Fibroblast of lung (primary cell): ENCODE measurements around the gene IKBKE. TPM values are rescaled to one million over a fixed set of nuclear protein-coding genes. Genes with fewer than 3 reads are reported as not detected.

ENCODE experiments used
- DNase-seq, 2 donors: peaks; one replicate each; pipeline versions ENCODE4 v3.0.0 to v3.0.0-alpha.2; 2010; ENCODE audit warnings: low read depth in 2 of 2
- H2AFZ ChIP-seq: 2 replicates; pipeline ENCODE4 v1.5.1; 2012; ENCODE audit warnings: low read length, control low read depth, inconsistent platforms
- H3K27ac ChIP-seq: 2 replicates; pipeline ENCODE4 v1.5.1; 2011; ENCODE audit warnings: low read length, control low read depth; ENCODE audit not compliant: insufficient read depth
- H3K27me3 ChIP-seq: 2 replicates; pipeline ENCODE4 v1.5.1; 2011; ENCODE audit warnings: mild to moderate bottlenecking, low read length; ENCODE audit not compliant: control insufficient read depth, insufficient read depth
- H3K36me3 ChIP-seq: 2 replicates; pipeline ENCODE4 v1.5.1; 2011; ENCODE audit warnings: low read length; ENCODE audit not compliant: control insufficient read depth, insufficient read depth
- H3K4me1 ChIP-seq: 2 replicates; pipeline ENCODE4 v1.5.1; 2011; ENCODE audit warnings: low read length; ENCODE audit not compliant: control insufficient read depth, insufficient read depth; ENCODE audit errors: extremely low read depth
- H3K4me2 ChIP-seq: 2 replicates; pipeline ENCODE4 v1.5.1; 2011; ENCODE audit warnings: low read length, control low read depth; ENCODE audit not compliant: insufficient read depth; ENCODE audit errors: extremely low read depth
- H3K4me3 ChIP-seq, 4 experiments: fragments of 200-600 bp in 1 of 4; sonication (generic) in 1 of 4; replicated peaks in 1 of 4; 2 replicates each; pipeline ENCODE4 v1.5.1; 2011 to 2016; ENCODE audit warnings: low read length in 4 of 4, low read depth in 3 of 4, mild to moderate bottlenecking in 3 of 4, control low read depth in 2 of 4, inconsistent platforms in 1 of 4, mixed read lengths in 1 of 4; ENCODE audit not compliant: insufficient read depth in 1 of 4; ENCODE audit errors: control extremely low read depth in 1 of 4
- H3K79me2 ChIP-seq: 2 replicates; pipeline ENCODE4 v1.5.1; 2012; ENCODE audit warnings: mild to moderate bottlenecking, low read length, inconsistent platforms; ENCODE audit not compliant: control insufficient read depth, insufficient read depth
- H3K9ac ChIP-seq: 2 replicates; pipeline ENCODE4 v1.5.1; 2011; ENCODE audit warnings: mild to moderate bottlenecking, low read length, control low read depth; ENCODE audit not compliant: insufficient read depth
- H3K9me3 ChIP-seq: 2 replicates; pipeline ENCODE4 v1.5.1; 2012; ENCODE audit warnings: low read depth, low read length; ENCODE audit not compliant: control insufficient read depth, insufficient read depth
- H4K20me1 ChIP-seq: 2 replicates; pipeline ENCODE4 v1.5.1; 2011; ENCODE audit warnings: low read length; ENCODE audit not compliant: control insufficient read depth, insufficient read depth; ENCODE audit errors: extremely low read depth
- CTCF ChIP-seq, 2 donors: IDR thresholded peaks in 1 of 2; conservative IDR thresholded peaks in 1 of 2; 1 replicate in 1 of 2; 2 replicates in 1 of 2; pipeline ENCODE4 v1.5.1; 2011 to 2012; ENCODE audit warnings: low read length in 2 of 2, control low read depth in 1 of 2, inconsistent platforms in 1 of 2, low read depth in 1 of 2, mild to moderate bottlenecking in 1 of 2
- EZH2 ChIP-seq: IDR thresholded peaks from 2 replicates; pipeline ENCODE4 v1.5.1; 2012; ENCODE audit warnings: low read length, control low read depth, mild to moderate bottlenecking; ENCODE audit errors: missing control alignments
- polyA plus RNA-seq, 2 donors: library from polyadenylated mRNA; depleted of rRNA in 1 of 2; stranded (reverse) in 1 of 2; unstranded in 1 of 2; fragments of >200 nt; gene quantifications; 2 replicates each; pipeline ENCODE4 v1.2.1, GENCODE V29; 2011 to 2012; ENCODE audit warnings: missing spikeins in 1 of 2
- total RNA-seq: library from RNA; depleted of rRNA; stranded (reverse); fragments of >200 nt; gene quantifications from 2 replicates; pipeline ENCODE4 v1.2.1, GENCODE V29; 2014

The IKBKE gene
- total and polyA plus RNA-seq, 2 donors (not counting 1 experiment from before 2014, with no cell fraction given), result 9.6 to 12.4 TPM

DNA sequence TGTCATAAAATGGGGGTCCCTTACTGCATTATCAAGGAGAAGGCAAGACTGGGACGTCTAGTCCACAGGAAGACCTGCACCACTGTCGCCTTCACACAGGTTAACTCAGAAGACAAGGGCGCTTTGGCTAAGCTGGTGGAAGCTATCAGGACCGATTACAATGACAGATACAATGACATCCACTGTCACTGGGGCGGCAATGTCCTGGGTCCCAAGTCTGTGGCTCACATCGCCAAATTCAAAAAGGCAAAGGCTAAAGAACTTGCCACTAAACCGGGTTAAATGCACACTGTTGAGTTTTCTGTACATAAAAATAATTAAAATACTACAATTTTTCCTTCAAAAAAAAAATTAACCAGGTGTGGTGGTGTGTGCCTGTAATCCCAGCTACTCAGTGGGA is 59.1 kb downstream of the IKBKE start:
- no peak for TF ChIP-seq EZH2
- no peak for TF ChIP-seq CTCF (conservative IDR thresholded peaks at IDR 0.05 in 1 of 2, IDR thresholded peaks at IDR 0.05 in 1 of 2; ENCODE audit: low read depth in 1 of 2, low read length in 2 of 2)
- Histone ChIP-seq H3K4me3 (no peak overlapping the region), H3K9ac (no peak overlapping the region), H3K27me3 (no peaks in the 10 kb centered on the region), H3K4me2 (no peak overlapping the region), H3K9me3 (no peaks in the 10 kb centered on the region), H3K27ac (no peak overlapping the region), H3K36me3 (no peaks in the 10 kb centered on the region), H4K20me1 (no peaks in the 10 kb centered on the region), H2AFZ (no peak overlapping the region), H3K4me1 (no peaks in the 10 kb centered on the region), H3K79me2 (no peaks in the 10 kb centered on the region)
- DNase-seq, result no peak

DNA sequence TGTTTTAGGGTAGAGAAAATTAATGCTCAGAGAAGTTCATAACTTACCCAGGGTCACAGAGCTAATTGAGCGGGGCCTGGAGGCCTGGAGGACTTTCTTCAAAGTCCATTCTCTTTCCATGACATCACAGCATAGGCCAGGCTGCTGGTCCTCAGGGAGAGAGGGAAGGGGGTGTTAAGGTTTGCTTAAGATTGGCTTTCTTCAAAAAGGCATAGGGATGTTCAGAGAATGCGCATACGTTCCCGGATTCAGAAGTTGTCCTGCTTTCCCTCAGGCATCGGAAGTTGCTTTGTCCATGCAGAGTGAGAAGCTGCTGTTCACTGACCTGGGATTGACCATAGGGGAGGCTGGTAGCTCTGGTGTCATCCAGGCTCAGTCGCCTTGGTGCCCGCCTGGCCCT is 62.1 kb downstream of the IKBKE start:
- Histone ChIP-seq H3K4me1 (no peaks in the 10 kb centered on the region), H3K4me3 (no peak overlapping the region), H3K4me2 (no peak overlapping the region), H3K79me2 (no peaks in the 10 kb centered on the region), H3K9me3 (no peaks in the 10 kb centered on the region), H3K36me3 (no peaks in the 10 kb centered on the region), H4K20me1 (no peaks in the 10 kb centered on the region), H3K9ac (no peak overlapping the region), H3K27me3 (peaks cover 2% of the 10 kb centered on the region), H3K27ac (no peak overlapping the region), H2AFZ (no peak overlapping the region)
- TF ChIP-seq EZH2 (no peak), CTCF (conservative IDR thresholded peaks at IDR 0.05 in 1 of 2, IDR thresholded peaks at IDR 0.05 in 1 of 2; ENCODE audit: low read depth in 1 of 2, low read length in 2 of 2) (no peak)
- DNase-seq, result no peak

DNA sequence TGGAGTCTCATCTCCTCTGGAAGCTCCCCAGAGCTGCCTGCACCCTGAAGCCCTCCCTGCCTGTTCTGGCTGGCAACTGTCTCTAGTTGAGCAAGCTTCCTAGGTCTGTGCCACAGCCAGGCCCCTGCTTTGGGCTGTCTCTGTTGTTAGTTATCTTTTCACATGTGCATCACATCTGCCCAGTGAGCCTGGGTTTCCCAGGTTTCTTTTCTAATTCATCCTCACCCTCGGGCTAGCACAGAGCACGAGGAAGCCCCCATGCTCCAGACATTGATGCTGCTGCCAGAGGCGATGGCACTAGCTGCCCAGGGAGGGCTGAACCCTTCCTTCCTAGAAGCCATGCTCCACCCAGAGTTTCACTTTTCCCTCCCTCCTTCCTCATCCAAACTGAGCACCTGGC is 64.3 kb downstream of the IKBKE start:
- H3K27me3 ChIP-seq, result peaks cover 2% of the 10 kb centered on the region
- TF ChIP-seq CTCF (conservative IDR thresholded peaks at IDR 0.05 in 1 of 2, IDR thresholded peaks at IDR 0.05 in 1 of 2; ENCODE audit: low read depth in 1 of 2, low read length in 2 of 2) (no peak), EZH2 (no peak)
- no peak overlapping the region for H3K27ac ChIP-seq
- H3K36me3 ChIP-seq, result no peaks in the 10 kb centered on the region
- H3K79me2 ChIP-seq, result no peaks in the 10 kb centered on the region
- no peak for DNase-seq
- H2AFZ ChIP-seq, result no peak overlapping the region
- no peak overlapping the region for H3K9ac ChIP-seq
- no peaks in the 10 kb centered on the region for H3K4me1 ChIP-seq
- H3K9me3 ChIP-seq, result no peaks in the 10 kb centered on the region
- H3K4me3 ChIP-seq, result no peak overlapping the region
- H3K4me2 ChIP-seq, result no peak overlapping the region
- H4K20me1 ChIP-seq, result no peaks in the 10 kb centered on the region
